NCI-H2107 treated with DMSO at 0.1 percent for 48 hours (cell line): Measurements from ENCODE around the gene CTDSPL.
"Not testable (repeated sequence)": the region's sequence is repeated elsewhere in the genome, so short reads cannot be mapped to it uniquely, and the experiment has no call there.

ENCODE experiments used
- DNase-seq: peaks from one replicate; lab custom pipeline; 2025; ENCODE audit not compliant: unreplicated experiment; lab: John Stamatoyannopoulos, UW

The CTDSPL gene

GRCh38 chr3:37861620-37862041, at the start of gene CTDSPL:
CTDSPL (plus strand) TSS chr3:37861880; CDS start chr3:37862200, 320 bp downstream.
- DNase-seq, result no peak

- DNase-seq, result no peak
These were observed 49.2 kb upstream of the CTDSPL start for GRCh38 chr3:37812499-37812896.

GRCh38 chr3:37813403-37813802, 48.3 kb upstream of the CTDSPL start:
- DNase-seq, result no peak

GRCh38 chr3:37814547-37814946, 47.1 kb upstream of the CTDSPL start:
- no peak for DNase-seq

GRCh38 chr3:37815156-37815555, 46.5 kb upstream of the CTDSPL start:
- not testable (repeated sequence) for DNase-seq

GRCh38 chr3:37816271-37816670, 45.4 kb upstream of the CTDSPL start:
- DNase-seq, result no peak

- DNase-seq, result no peak
These were observed 42.1 kb upstream of the CTDSPL start for GRCh38 chr3:37819591-37819990.

GRCh38 chr3:37820286-37820685, 41.4 kb upstream of the CTDSPL start:
- no peak for DNase-seq

- no peak for DNase-seq
These were observed 38.5 kb upstream of the CTDSPL start for GRCh38 chr3:37823189-37823588.

GRCh38 chr3:37824090-37824953, 37.4 kb upstream of the CTDSPL start:
- DNase-seq, result no peak

GRCh38 chr3:37824954-37825328, 36.7 kb upstream of the CTDSPL start:
- DNase-seq, result no peak

- no peak for DNase-seq
These were observed 35.8 kb upstream of the CTDSPL start for GRCh38 chr3:37825744-37826400.

- DNase-seq, result no peak
These were observed 35.2 kb upstream of the CTDSPL start for GRCh38 chr3:37826502-37826901.

- no peak for DNase-seq
These were observed 34.7 kb upstream of the CTDSPL start for GRCh38 chr3:37826933-37827332.

GRCh38 chr3:37832480-37832879, 29.2 kb upstream of the CTDSPL start:
- DNase-seq, result no peak

GRCh38 chr3:37833302-37834186, 28.1 kb upstream of the CTDSPL start:
- no peak for DNase-seq

- DNase-seq, result no peak
These were observed 25.1 kb upstream of the CTDSPL start for GRCh38 chr3:37836589-37836988.

- DNase-seq, result no peak
These were observed 14.0 kb upstream of the CTDSPL start for GRCh38 chr3:37847689-37848088.

- no peak for DNase-seq
These were observed 12.3 kb upstream of the CTDSPL start for GRCh38 chr3:37849146-37849923.

GRCh38 chr3:37852097-37852496, 9.6 kb upstream of the CTDSPL start:
- no peak for DNase-seq

- DNase-seq, result no peak
These were observed 8.9 kb upstream of the CTDSPL start for GRCh38 chr3:37852771-37853170.
